Spleen (tissue), 7 donors: Measurements from ENCODE around the gene COL25A1.

Source experiments
- POLR2A ChIP-seq, 3 donors: fragments of 450-650 bp; IDR thresholded peaks; one replicate each; pipeline ENCODE4 v1.5.1; 2017; ENCODE audit warnings: antibody characterized with exemption in 3 of 3, mild to moderate bottlenecking in 1 of 3
- POLR2AphosphoS5 ChIP-seq, 3 donors: sonication (generic); formaldehyde crosslinking; IDR thresholded peaks; one replicate each; pipeline ENCODE4 v1.5.1; 2017; ENCODE audit warnings: antibody characterized with exemption in 3 of 3
- TF ChIP-seq, protein P1 (sequence below), 11 experiments: fragments of 200-600 bp in 7 of 11; fragments of 450-650 bp in 4 of 11; sonication (generic) in 4 of 11; IDR thresholded peaks in 8 of 11; conservative IDR thresholded peaks in 3 of 11; 1 replicate in 7 of 11; 2 replicates in 4 of 11; pipeline versions ENCODE4 v1.4.0 to v1.8.0; 2016 to 2021; ENCODE audit warnings: antibody characterized with exemption in 11 of 11, inconsistent platforms in 4 of 11, mild to moderate bottlenecking in 1 of 11
- donor health status: DM: no; HTN: no; CAD: no; lungs with moderate emphysema.
- donor health status: DM: no; HTN: no; CAD: no.
- donor health status: DM: no; HTN: no; CAD: no.

DNA sequence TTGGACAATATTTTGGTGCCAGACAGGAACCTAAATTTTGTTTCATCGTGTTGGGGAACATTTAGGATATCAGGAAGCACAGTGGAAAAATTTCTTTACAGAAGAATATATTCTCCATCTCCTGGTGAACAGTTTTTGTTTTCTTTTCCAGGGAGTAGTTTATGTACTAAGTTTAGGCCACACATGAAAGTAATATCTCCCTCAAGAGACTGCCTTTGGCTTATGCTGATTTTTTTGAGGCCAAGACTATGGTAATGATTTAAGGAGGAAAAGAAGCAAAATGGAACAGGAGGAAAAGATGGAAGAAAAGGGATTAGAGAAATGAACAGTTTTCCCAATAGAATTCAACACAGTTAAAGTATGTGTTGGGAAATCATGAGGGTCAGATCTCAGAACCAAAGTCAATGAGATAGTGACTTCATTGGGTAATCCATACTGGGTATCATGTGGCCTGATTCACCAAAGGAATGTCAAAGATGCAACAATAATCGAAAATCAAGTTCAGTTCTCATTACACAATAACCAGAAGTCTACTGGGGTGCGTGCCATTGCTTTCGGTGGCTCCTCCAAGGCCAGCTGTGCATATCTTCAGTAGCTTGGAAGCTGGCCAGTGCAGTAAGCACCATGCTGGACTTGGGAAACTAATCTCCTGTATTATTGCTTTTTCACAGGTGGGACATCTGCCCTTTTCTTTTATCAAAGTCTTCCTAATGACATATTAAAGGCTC lies 234.8 kb downstream of the COL25A1 start:
- TF ChIP-seq POLR2AphosphoS5 (IDR thresholded peaks at IDR 0.05): no peak
- TF ChIP-seq, protein P1, sequence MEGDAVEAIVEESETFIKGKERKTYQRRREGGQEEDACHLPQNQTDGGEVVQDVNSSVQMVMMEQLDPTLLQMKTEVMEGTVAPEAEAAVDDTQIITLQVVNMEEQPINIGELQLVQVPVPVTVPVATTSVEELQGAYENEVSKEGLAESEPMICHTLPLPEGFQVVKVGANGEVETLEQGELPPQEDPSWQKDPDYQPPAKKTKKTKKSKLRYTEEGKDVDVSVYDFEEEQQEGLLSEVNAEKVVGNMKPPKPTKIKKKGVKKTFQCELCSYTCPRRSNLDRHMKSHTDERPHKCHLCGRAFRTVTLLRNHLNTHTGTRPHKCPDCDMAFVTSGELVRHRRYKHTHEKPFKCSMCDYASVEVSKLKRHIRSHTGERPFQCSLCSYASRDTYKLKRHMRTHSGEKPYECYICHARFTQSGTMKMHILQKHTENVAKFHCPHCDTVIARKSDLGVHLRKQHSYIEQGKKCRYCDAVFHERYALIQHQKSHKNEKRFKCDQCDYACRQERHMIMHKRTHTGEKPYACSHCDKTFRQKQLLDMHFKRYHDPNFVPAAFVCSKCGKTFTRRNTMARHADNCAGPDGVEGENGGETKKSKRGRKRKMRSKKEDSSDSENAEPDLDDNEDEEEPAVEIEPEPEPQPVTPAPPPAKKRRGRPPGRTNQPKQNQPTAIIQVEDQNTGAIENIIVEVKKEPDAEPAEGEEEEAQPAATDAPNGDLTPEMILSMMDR (IDR thresholded peaks at IDR 0.05 in 8 of 11, conservative IDR thresholded peaks at IDR 0.05 in 3 of 11): no peak
- TF ChIP-seq POLR2A (IDR thresholded peaks at IDR 0.05): no peak
